ENCODE data around the gene PRADC1. TPM values are rescaled to one million over a fixed set of nuclear protein-coding genes. Genes with fewer than 3 reads are reported as not detected.

The PRADC1 gene
- total and polyA plus RNA-seq, 2 donors from 2014 or later = 16.1 to 57.7 TPM

- Histone ChIP-seq H3K27me3 (ENCODE audit: control insufficient read depth, insufficient read depth, low read length) (no peaks in the 10 kb centered on the region), H3K4me3 (ENCODE audit: low read length in 3 of 3) (no peak overlapping the region), H3K9me3 (ENCODE audit: control insufficient read depth in 2 of 3, insufficient read depth in 1 of 3, low read length in 3 of 3) (no peaks in the 10 kb centered on the region), H3K9ac (ENCODE audit: low read length in 3 of 3) (no peak overlapping the region), H3K27ac (ENCODE audit: low read depth in 2 of 2, low read length in 2 of 2) (no peak overlapping the region), H3K36me3 (ENCODE audit: control insufficient read depth in 2 of 3, insufficient read depth in 3 of 3, low read length in 3 of 3) (no peaks in the 10 kb centered on the region), H3K4me1 (ENCODE audit: control insufficient read depth in 2 of 3, insufficient read depth in 2 of 3, low read depth in 1 of 3, low read length in 3 of 3) (no peaks in the 10 kb centered on the region)
- peak in 4 of 5 donors; percentile 48 to 63 (median 58) for DNase-seq
- FAIRE-seq = no peak
- intact Hi-C loops (cut with DNase I) = no loop called here
- TF ChIP-seq CTCF (IDR thresholded peaks at IDR 0.05; ENCODE audit: borderline replicate concordance, extremely low read depth, insufficient read depth) = peak; percentile 37
Measured at GRCh38 chr2:73260338-73260984, 27.4 kb upstream of the PRADC1 start.

GRCh38 chr2:73259704-73260337 lies 26.8 kb upstream of the PRADC1 start:
- Histone ChIP-seq H3K4me1 (ENCODE audit: control insufficient read depth in 2 of 3, insufficient read depth in 2 of 3, low read depth in 1 of 3, low read length in 3 of 3) (no peaks in the 10 kb centered on the region), H3K9me3 (ENCODE audit: control insufficient read depth in 2 of 3, insufficient read depth in 1 of 3, low read length in 3 of 3) (no peaks in the 10 kb centered on the region)
- intact Hi-C loops (cut with DNase I) = no loop called here

GRCh38 chr2:73259276-73259675 lies 26.2 kb upstream of the PRADC1 start:
- no peak for FAIRE-seq

More at GRCh38 chr2:73259704-73260337, 26.8 kb upstream of the PRADC1 start:
- no peak for FAIRE-seq
- H3K4me3 ChIP-seq (ENCODE audit: low read length in 3 of 3) = no peak overlapping the region
- H3K27ac ChIP-seq (ENCODE audit: low read depth in 2 of 2, low read length in 2 of 2) = no peak overlapping the region
- DNase-seq = no peak
- no peaks in the 10 kb centered on the region for H3K27me3 ChIP-seq (ENCODE audit: control insufficient read depth, insufficient read depth, low read length)
- H3K36me3 ChIP-seq (ENCODE audit: control insufficient read depth in 2 of 3, insufficient read depth in 3 of 3, low read length in 3 of 3) = peaks cover 0 to 2% (median 0%) of the 10 kb centered on the region in 3 donors
- H3K9ac ChIP-seq (ENCODE audit: low read length in 3 of 3) = no peak overlapping the region
- no peak for TF ChIP-seq CTCF (IDR thresholded peaks at IDR 0.05; ENCODE audit: borderline replicate concordance, extremely low read depth, insufficient read depth)

More at GRCh38 chr2:73259276-73259675, 26.2 kb upstream of the PRADC1 start:
- no peak overlapping the region for H3K4me3 ChIP-seq (ENCODE audit: low read length in 3 of 3)
- H3K36me3 ChIP-seq (ENCODE audit: control insufficient read depth in 2 of 3, insufficient read depth in 3 of 3, low read length in 3 of 3) = peaks cover 0 to 2% (median 0%) of the 10 kb centered on the region in 3 donors
- no peaks in the 10 kb centered on the region for H3K9me3 ChIP-seq (ENCODE audit: control insufficient read depth in 2 of 3, insufficient read depth in 1 of 3, low read length in 3 of 3)
- no peaks in the 10 kb centered on the region for H3K4me1 ChIP-seq (ENCODE audit: control insufficient read depth in 2 of 3, insufficient read depth in 2 of 3, low read depth in 1 of 3, low read length in 3 of 3)
- TF ChIP-seq CTCF (IDR thresholded peaks at IDR 0.05; ENCODE audit: borderline replicate concordance, extremely low read depth, insufficient read depth) = no peak
- H3K27me3 ChIP-seq (ENCODE audit: control insufficient read depth, insufficient read depth, low read length) = no peaks in the 10 kb centered on the region
- DNase-seq = no peak
- H3K27ac ChIP-seq (ENCODE audit: low read depth in 2 of 2, low read length in 2 of 2) = no peak overlapping the region
- H3K9ac ChIP-seq (ENCODE audit: low read length in 3 of 3) = no peak overlapping the region
- intact Hi-C loops (cut with DNase I) = no loop called here
